ENCODE results near the gene RAD51B. TPM values are rescaled to one million over a fixed set of nuclear protein-coding genes. Genes with fewer than 3 reads are reported as not detected.

RAD51B gene
- total RNA-seq, 1 experiment from 2014 or later, result 8.5 TPM

GRCh38 chr14:68506021-68506644 lies 686.6 kb downstream of the RAD51B start:
- in situ Hi-C loops (cut with HindIII; ENCODE audit: low pct_unique_long_range_greater_than_20kb, low sequenced_read_pairs), result no loop called here
- CTCF ChIA-PET, result interaction anchor here (0.5 kb wide), 1 partner anchor 285 kb away, joined by 3 read pairs; no protein-coding TSS in a partner anchor
- H3K36me3 ChIP-seq (ENCODE audit: control insufficient read depth, insufficient read depth, low read length), result no peaks in the 10 kb centered on the region
- no peaks in the 10 kb centered on the region for H3K4me1 ChIP-seq (ENCODE audit: control insufficient read depth, insufficient read depth, low read length)
- ATAC-seq, result no peak
- intact Hi-C loops (cut with micrococcal nuclease; ENCODE audit: unreplicated experiment), result no loop called here
- no peak overlapping the region for H3K27ac ChIP-seq (ENCODE audit: low read length)
- no TSS peak for BruUV-seq (replicated peaks)
- POLR2A ChIA-PET, result interaction anchor here (0.7 kb wide), 1 partner anchor 131 kb away, joined by 14 read pairs; no protein-coding TSS in a partner anchor
- no peak overlapping the region for H3K4me3 ChIP-seq (ENCODE audit: low read depth in 2 of 2, low read length in 2 of 2)
- no peaks in the 10 kb centered on the region for H3K27me3 ChIP-seq (ENCODE audit: control insufficient read depth, insufficient read depth, low read length)
- no peaks in the 10 kb centered on the region for H3K9me3 ChIP-seq (ENCODE audit: control insufficient read depth, insufficient read depth, low read depth, low read length)
- TF ChIP-seq TCF7L2 (IDR thresholded peaks at IDR 0.05; ENCODE audit: low read depth, low read length) (no peak), CTCF (IDR thresholded peaks at IDR 0.05) (no peak), SIN3A (IDR thresholded peaks at IDR 0.05; ENCODE audit: borderline replicate concordance, insufficient read depth, low read depth, low read length) (no peak), POLR2AphosphoS5 (IDR thresholded peaks at IDR 0.05; ENCODE audit: low read depth, low read length) (no peak)
- TF ChIP-seq, protein P1, sequence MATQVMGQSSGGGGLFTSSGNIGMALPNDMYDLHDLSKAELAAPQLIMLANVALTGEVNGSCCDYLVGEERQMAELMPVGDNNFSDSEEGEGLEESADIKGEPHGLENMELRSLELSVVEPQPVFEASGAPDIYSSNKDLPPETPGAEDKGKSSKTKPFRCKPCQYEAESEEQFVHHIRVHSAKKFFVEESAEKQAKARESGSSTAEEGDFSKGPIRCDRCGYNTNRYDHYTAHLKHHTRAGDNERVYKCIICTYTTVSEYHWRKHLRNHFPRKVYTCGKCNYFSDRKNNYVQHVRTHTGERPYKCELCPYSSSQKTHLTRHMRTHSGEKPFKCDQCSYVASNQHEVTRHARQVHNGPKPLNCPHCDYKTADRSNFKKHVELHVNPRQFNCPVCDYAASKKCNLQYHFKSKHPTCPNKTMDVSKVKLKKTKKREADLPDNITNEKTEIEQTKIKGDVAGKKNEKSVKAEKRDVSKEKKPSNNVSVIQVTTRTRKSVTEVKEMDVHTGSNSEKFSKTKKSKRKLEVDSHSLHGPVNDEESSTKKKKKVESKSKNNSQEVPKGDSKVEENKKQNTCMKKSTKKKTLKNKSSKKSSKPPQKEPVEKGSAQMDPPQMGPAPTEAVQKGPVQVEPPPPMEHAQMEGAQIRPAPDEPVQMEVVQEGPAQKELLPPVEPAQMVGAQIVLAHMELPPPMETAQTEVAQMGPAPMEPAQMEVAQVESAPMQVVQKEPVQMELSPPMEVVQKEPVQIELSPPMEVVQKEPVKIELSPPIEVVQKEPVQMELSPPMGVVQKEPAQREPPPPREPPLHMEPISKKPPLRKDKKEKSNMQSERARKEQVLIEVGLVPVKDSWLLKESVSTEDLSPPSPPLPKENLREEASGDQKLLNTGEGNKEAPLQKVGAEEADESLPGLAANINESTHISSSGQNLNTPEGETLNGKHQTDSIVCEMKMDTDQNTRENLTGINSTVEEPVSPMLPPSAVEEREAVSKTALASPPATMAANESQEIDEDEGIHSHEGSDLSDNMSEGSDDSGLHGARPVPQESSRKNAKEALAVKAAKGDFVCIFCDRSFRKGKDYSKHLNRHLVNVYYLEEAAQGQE (IDR thresholded peaks at IDR 0.05; ENCODE audit: insufficient read depth in 1 of 2, low read depth in 2 of 2, low read length in 1 of 2), result no peak
- no peak for DNase-seq (ENCODE audit: low read depth, low spot score)

GRCh38 chr14:68506645-68507419 lies 687.3 kb downstream of the RAD51B start:
- POLR2A ChIA-PET, result no interaction called here

More at GRCh38 chr14:68506645-68507419, 687.3 kb downstream of the RAD51B start:
- DNase-seq (ENCODE audit: low read depth, low spot score), result no peak
- Histone ChIP-seq H3K9me3 (ENCODE audit: control insufficient read depth, insufficient read depth, low read depth, low read length) (no peaks in the 10 kb centered on the region), H3K27me3 (ENCODE audit: control insufficient read depth, insufficient read depth, low read length) (no peaks in the 10 kb centered on the region), H3K27ac (ENCODE audit: low read length) (no peak overlapping the region), H3K36me3 (ENCODE audit: control insufficient read depth, insufficient read depth, low read length) (no peaks in the 10 kb centered on the region), H3K4me3 (ENCODE audit: low read depth in 2 of 2, low read length in 2 of 2) (no peak overlapping the region), H3K4me1 (ENCODE audit: control insufficient read depth, insufficient read depth, low read length) (no peaks in the 10 kb centered on the region)
- in situ Hi-C loops (cut with HindIII; ENCODE audit: low pct_unique_long_range_greater_than_20kb, low sequenced_read_pairs), result no loop called here
- intact Hi-C loops (cut with micrococcal nuclease; ENCODE audit: unreplicated experiment), result no loop called here
- CTCF ChIA-PET, result interaction anchor here (0.5 kb wide), 1 partner anchor 284 kb away, joined by 3 read pairs; no protein-coding TSS in a partner anchor
- no peak for ATAC-seq
- BruUV-seq (replicated peaks), result no TSS peak
- TF ChIP-seq, protein P1 (IDR thresholded peaks at IDR 0.05; ENCODE audit: insufficient read depth in 1 of 2, low read depth in 2 of 2, low read length in 1 of 2), result no peak
- TF ChIP-seq POLR2AphosphoS5 (IDR thresholded peaks at IDR 0.05; ENCODE audit: low read depth, low read length), result no peak
- TF ChIP-seq TCF7L2 (IDR thresholded peaks at IDR 0.05; ENCODE audit: low read depth, low read length), result no peak
- no peak for TF ChIP-seq SIN3A (IDR thresholded peaks at IDR 0.05; ENCODE audit: borderline replicate concordance, insufficient read depth, low read depth, low read length)
- TF ChIP-seq CTCF (IDR thresholded peaks at IDR 0.05), result no peak
